SK-N-SH (cell line): Measurements from ENCODE around the gene FBXL7. TPM values are rescaled to one million over a fixed set of nuclear protein-coding genes. Genes with fewer than 3 reads are reported as not detected.

ENCODE experiments used
- CTCF ChIA-PET: fragments of 300-600, 350-600 bp; formaldehyde crosslinking; extraction: SDS; loops from one replicate; lab custom pipeline; 2021; lab: Yijun Ruan, JAX
- POLR2A ChIA-PET: fragments of 350-600 bp; sonication (Branson Sonifier 250); formaldehyde crosslinking; extraction: SDS; loops from one replicate; lab custom pipeline; 2020; ENCODE audit warnings: antibody characterized with exemption, inconsistent platforms; lab: Yijun Ruan, JAX
- DNase-seq: peaks from one replicate; pipeline ENCODE4 v3.0.0; 2012
- H2AFZ ChIP-seq: fragments of 200-600 bp; sonication (generic); 2 replicates; pipeline ENCODE4 v1.8.1; 2016; ENCODE audit warnings: antibody characterized with exemption, mild to moderate bottlenecking, low read depth
- H3F3A ChIP-seq: fragments of 200-600 bp; sonication (generic); replicated peaks from 2 replicates; pipeline ENCODE3; 2016; ENCODE audit warnings: antibody characterized with exemption, mild to moderate bottlenecking; ENCODE audit not compliant: insufficient read depth
- H3K27ac ChIP-seq, 2 experiments: fragments of 200-500 bp in 1 of 2; fragments of 200-600 bp in 1 of 2; sonication (Bioruptor generic) in 1 of 2; sonication (generic), shearing (Covaris generic) in 1 of 2; 2 replicates each; pipeline versions ENCODE4 v1.5.1 to v1.6.1; 2014 to 2016; ENCODE audit warnings: low read depth in 2 of 2, inconsistent platforms in 1 of 2, low read length in 1 of 2, mild to moderate bottlenecking in 1 of 2, mixed read lengths in 1 of 2
- H3K27me3 ChIP-seq: fragments of 200-600 bp; sonication (generic), shearing (Covaris generic); 2 replicates; pipeline ENCODE4 v1.6.1; 2016; ENCODE audit warnings: mixed run types; ENCODE audit not compliant: insufficient read depth
- H3K36me3 ChIP-seq, 2 experiments: fragments of 200-500 bp in 1 of 2; fragments of 200-600 bp in 1 of 2; sonication (Bioruptor generic) in 1 of 2; sonication (generic) in 1 of 2; replicated peaks in 1 of 2; 2 replicates each; pipeline versions ENCODE3 to v1.5.1; 2014 to 2016; ENCODE audit warnings: low read length in 1 of 2, mild to moderate bottlenecking in 1 of 2; ENCODE audit not compliant: insufficient read depth in 2 of 2, control insufficient read depth in 1 of 2
- H3K4me1 ChIP-seq, 2 experiments: fragments of 200-500 bp in 1 of 2; fragments of 200-600 bp in 1 of 2; sonication (Bioruptor generic) in 1 of 2; sonication (generic), shearing (Covaris generic) in 1 of 2; 2 replicates each; pipeline versions ENCODE4 v1.5.1 to v1.6.1; 2014 to 2016; ENCODE audit warnings: low read depth in 1 of 2, low read length in 1 of 2, mixed run types in 1 of 2; ENCODE audit not compliant: insufficient read depth in 2 of 2, control insufficient read depth in 1 of 2
- H3K4me2 ChIP-seq: fragments of 200-600 bp; sonication (generic), shearing (Covaris generic); 2 replicates; pipeline ENCODE4 v1.6.1; 2017; ENCODE audit warnings: mixed run types
- H3K4me3 ChIP-seq, 2 experiments: fragments of 200-500 bp in 1 of 2; fragments of 200-600 bp in 1 of 2; sonication (Bioruptor generic) in 1 of 2; sonication (generic), shearing (Covaris generic) in 1 of 2; 2 replicates each; pipeline versions ENCODE4 v1.5.1 to v1.8.1; 2014 to 2016; ENCODE audit warnings: low read depth in 2 of 2, inconsistent platforms in 1 of 2, low read length in 1 of 2, mild to moderate bottlenecking in 1 of 2, mixed read lengths in 1 of 2, moderate library complexity in 1 of 2
- H3K79me2 ChIP-seq: fragments of 200-600 bp; sonication (generic); 2 replicates; pipeline ENCODE4 v1.8.1; 2017; ENCODE audit warnings: mild to moderate bottlenecking; ENCODE audit not compliant: insufficient read depth
- H3K9ac ChIP-seq: fragments of 200-600 bp; sonication (generic); 2 replicates; pipeline ENCODE4 v1.6.1; 2017; ENCODE audit warnings: mixed run types
- H3K9me2 ChIP-seq: fragments of 200-600 bp; sonication (generic); 2 replicates; pipeline ENCODE4 v1.6.1; 2017; ENCODE audit warnings: mixed run types
- H3K9me3 ChIP-seq: fragments of 200-600 bp; sonication (generic); 2 replicates; pipeline ENCODE4 v1.6.1; 2017; ENCODE audit warnings: mixed run types, mild to moderate bottlenecking, moderate library complexity
- H4K20me1 ChIP-seq: fragments of 200-600 bp; sonication (generic); 2 replicates; pipeline ENCODE4 v1.6.1; 2017; ENCODE audit warnings: mild to moderate bottlenecking, mixed run types; ENCODE audit not compliant: insufficient read depth
- EZH2phosphoT487 ChIP-seq: fragments of 200-600 bp; sonication (generic); IDR thresholded peaks from 2 replicates; pipeline ENCODE4 v1.6.1; 2017; ENCODE audit warnings: low read depth, mixed run types, mild to moderate bottlenecking, antibody characterized with exemption, moderate library complexity, borderline replicate concordance
- FOSL2 ChIP-seq: IDR thresholded peaks from 2 replicates; pipeline ENCODE4 v1.4.0; 2012; ENCODE audit warnings: low read depth, mild to moderate bottlenecking, moderate library complexity, borderline replicate concordance
- MXI1 ChIP-seq: IDR thresholded peaks from 2 replicates; pipeline ENCODE4 v1.6.1; 2012; ENCODE audit warnings: mild to moderate bottlenecking, low read depth, low read length, improper control_type of control experiment
- RFX5 ChIP-seq: IDR thresholded peaks from 2 replicates; pipeline ENCODE4 v1.6.1; 2012; ENCODE audit warnings: mild to moderate bottlenecking, improper control_type of control experiment, low read length
- SIN3A ChIP-seq: IDR thresholded peaks from 2 replicates; pipeline ENCODE4 v1.6.1; 2012; ENCODE audit warnings: low read depth, mild to moderate bottlenecking, low read length, moderate library complexity, borderline replicate concordance
- TCF12 ChIP-seq: IDR thresholded peaks from 2 replicates; pipeline ENCODE4 v1.4.0; 2012
- WGBS: methylation state at CpG from one replicate; pipeline ENCODE4 v1.1.6; 2017; ENCODE audit warnings: low lambda C conversion rate; 5-methylcytosine and 5-hydroxymethylcytosine counted together
- polyA plus RNA-seq, 3 experiments: library from polyadenylated mRNA; depleted of rRNA; stranded (reverse); fragments of >200 nt; gene quantifications; 2 replicates each; pipeline ENCODE4 v1.2.3, GENCODE V29; 2012
- TF ChIP-seq, protein P1 (sequence below): fragments of 150-350 bp; IDR thresholded peaks from 2 replicates; pipeline ENCODE4 v1.6.1; 2016; ENCODE audit warnings: mild to moderate bottlenecking, low read depth, low read length
- TF ChIP-seq, protein P2 (sequence below): IDR thresholded peaks from 2 replicates; pipeline ENCODE4 v1.4.0; 2012; ENCODE audit warnings: low read depth, borderline replicate concordance
- TF ChIP-seq, protein P3 (sequence below): fragments of 200-600 bp; sonication (generic); IDR thresholded peaks from 2 replicates; pipeline ENCODE4 v1.6.1; 2017; ENCODE audit warnings: antibody characterized with exemption, mild to moderate bottlenecking, moderate library complexity

Gene FBXL7
- polyA plus RNA-seq, 1 of the 3 experiments (the other 2 are of a cell fraction) = 7.0 TPM

DNA sequence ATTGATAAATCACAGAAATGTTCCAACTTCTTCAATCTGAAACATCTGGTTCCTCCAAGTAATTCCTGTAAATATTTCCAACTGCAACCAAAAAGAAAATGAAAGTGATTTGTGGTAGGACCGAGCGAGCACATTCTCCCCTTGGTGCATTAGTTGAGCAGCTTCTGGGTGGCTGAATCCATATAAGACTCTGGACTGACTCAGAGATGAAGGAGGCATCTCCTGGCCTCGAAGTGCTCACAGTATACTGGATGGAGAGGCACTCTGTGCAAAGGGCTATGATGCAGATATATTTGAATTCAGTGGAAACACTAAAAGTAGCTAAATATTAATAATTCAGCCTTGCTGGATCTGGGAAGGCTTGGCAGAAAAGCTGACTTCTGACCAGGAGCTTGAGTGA lies 414.7 kb downstream of the FBXL7 start (continued):
- TF ChIP-seq, protein P1, sequence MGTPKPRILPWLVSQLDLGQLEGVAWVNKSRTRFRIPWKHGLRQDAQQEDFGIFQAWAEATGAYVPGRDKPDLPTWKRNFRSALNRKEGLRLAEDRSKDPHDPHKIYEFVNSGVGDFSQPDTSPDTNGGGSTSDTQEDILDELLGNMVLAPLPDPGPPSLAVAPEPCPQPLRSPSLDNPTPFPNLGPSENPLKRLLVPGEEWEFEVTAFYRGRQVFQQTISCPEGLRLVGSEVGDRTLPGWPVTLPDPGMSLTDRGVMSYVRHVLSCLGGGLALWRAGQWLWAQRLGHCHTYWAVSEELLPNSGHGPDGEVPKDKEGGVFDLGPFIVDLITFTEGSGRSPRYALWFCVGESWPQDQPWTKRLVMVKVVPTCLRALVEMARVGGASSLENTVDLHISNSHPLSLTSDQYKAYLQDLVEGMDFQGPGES = no peak
- TF ChIP-seq, protein P2, sequence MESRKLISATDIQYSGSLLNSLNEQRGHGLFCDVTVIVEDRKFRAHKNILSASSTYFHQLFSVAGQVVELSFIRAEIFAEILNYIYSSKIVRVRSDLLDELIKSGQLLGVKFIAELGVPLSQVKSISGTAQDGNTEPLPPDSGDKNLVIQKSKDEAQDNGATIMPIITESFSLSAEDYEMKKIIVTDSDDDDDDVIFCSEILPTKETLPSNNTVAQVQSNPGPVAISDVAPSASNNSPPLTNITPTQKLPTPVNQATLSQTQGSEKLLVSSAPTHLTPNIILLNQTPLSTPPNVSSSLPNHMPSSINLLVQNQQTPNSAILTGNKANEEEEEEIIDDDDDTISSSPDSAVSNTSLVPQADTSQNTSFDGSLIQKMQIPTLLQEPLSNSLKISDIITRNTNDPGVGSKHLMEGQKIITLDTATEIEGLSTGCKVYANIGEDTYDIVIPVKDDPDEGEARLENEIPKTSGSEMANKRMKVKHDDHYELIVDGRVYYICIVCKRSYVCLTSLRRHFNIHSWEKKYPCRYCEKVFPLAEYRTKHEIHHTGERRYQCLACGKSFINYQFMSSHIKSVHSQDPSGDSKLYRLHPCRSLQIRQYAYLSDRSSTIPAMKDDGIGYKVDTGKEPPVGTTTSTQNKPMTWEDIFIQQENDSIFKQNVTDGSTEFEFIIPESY = no peak

- Histone ChIP-seq H3K4me1 (peaks cover 4 to 15% of the 10 kb centered on the region in 2 experiments; a peak in 1 of 4 replicates), H3K9me3 (no peaks in the 10 kb centered on the region), H3K27me3 (no peaks in the 10 kb centered on the region), H3K9me2 (no peaks in the 10 kb centered on the region), H3K27ac (peak overlapping the region in 1 of 2 experiments; percentile 55; a peak in 1 of 4 replicates), H3K9ac (no peak overlapping the region), H3K79me2 (no peaks in the 10 kb centered on the region), H2AFZ (no peak overlapping the region), H3K4me2 (no peak overlapping the region), H3F3A (no peaks in the 10 kb centered on the region), H4K20me1 (peaks cover 3% of the 10 kb centered on the region), H3K36me3 (peaks cover 0 to 4% of the 10 kb centered on the region in 2 experiments), H3K4me3 (no peak overlapping the region)
- CTCF ChIA-PET = no interaction called here
- POLR2A ChIA-PET = no interaction called here
- WGBS = 88% methylated on average over 3 of the region's 3 CpGs
- no peak for DNase-seq
- no peak for TF ChIP-seq FOSL2
- no peak for TF ChIP-seq EZH2phosphoT487
- TF ChIP-seq TCF12 = no peak
- TF ChIP-seq, protein P1 = no peak
- no peak for TF ChIP-seq RFX5
- TF ChIP-seq SIN3A = no peak
- TF ChIP-seq MXI1 = no peak
- TF ChIP-seq, protein P3, sequence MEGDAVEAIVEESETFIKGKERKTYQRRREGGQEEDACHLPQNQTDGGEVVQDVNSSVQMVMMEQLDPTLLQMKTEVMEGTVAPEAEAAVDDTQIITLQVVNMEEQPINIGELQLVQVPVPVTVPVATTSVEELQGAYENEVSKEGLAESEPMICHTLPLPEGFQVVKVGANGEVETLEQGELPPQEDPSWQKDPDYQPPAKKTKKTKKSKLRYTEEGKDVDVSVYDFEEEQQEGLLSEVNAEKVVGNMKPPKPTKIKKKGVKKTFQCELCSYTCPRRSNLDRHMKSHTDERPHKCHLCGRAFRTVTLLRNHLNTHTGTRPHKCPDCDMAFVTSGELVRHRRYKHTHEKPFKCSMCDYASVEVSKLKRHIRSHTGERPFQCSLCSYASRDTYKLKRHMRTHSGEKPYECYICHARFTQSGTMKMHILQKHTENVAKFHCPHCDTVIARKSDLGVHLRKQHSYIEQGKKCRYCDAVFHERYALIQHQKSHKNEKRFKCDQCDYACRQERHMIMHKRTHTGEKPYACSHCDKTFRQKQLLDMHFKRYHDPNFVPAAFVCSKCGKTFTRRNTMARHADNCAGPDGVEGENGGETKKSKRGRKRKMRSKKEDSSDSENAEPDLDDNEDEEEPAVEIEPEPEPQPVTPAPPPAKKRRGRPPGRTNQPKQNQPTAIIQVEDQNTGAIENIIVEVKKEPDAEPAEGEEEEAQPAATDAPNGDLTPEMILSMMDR = no peak
Measured at GRCh38 chr5:15926586-15926985, 426.6 kb downstream of the FBXL7 start.
